NCI-H2107 treated with DMSO at 0.1 percent for 48 hours (cell line): ENCODE measurements around the gene TPCN2.
"Not testable (repeated sequence)": the region's sequence is repeated elsewhere in the genome, so short reads cannot be mapped to it uniquely, and the experiment has no call there.

Experiments used
- DNase-seq: peaks from one replicate; lab custom pipeline; 2025; ENCODE audit not compliant: unreplicated experiment; lab: John Stamatoyannopoulos, UW

The TPCN2 gene

GRCh38 chr11:69123593-69124545, 75.1 kb downstream of the TPCN2 start:
- DNase-seq = no peak

GRCh38 chr11:69125861-69126260, 77.1 kb downstream of the TPCN2 start:
- no peak for DNase-seq

GRCh38 chr11:69126286-69126685, 77.6 kb downstream of the TPCN2 start:
- no peak for DNase-seq

DNA sequence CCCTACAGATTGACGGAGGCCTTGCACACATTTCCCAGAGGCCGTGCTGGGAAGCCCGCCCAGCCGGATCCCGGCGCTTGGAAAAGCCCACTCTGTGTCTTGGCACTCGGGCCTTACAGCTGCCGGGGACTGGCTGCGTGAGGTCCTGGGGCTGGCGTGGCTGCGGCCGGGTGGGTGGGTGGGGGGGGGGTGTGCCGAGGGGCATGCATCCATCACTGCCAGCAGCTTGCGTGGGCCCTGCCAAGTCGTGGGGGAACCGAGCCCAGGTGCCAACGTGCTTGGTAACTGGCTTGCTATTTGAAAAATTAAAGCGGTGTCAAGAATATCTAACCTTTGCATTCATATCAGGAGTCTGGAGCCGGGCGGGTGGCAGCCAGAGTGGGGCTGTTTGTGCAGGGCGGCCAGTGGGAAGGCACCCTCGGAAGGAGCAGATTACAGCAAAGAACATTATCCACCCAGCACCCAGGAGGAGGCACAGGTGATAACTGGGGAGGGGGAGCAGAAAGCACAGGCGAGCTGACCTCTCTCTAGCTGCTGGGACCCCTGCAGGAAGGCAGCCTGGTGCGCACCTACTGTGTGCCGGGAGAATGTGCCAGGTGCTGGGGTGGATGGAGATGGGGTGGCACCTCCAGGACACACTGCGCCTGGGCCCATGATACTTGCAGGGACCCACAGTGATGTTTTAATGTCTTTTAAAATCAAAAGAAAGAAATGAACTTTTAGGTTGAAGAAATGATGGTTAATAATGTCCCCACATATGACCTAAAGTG, 78.5 kb downstream of the TPCN2 start:
- no peak for DNase-seq

GRCh38 chr11:69127884-69128283, 79.2 kb downstream of the TPCN2 start:
- no peak for DNase-seq

DNA sequence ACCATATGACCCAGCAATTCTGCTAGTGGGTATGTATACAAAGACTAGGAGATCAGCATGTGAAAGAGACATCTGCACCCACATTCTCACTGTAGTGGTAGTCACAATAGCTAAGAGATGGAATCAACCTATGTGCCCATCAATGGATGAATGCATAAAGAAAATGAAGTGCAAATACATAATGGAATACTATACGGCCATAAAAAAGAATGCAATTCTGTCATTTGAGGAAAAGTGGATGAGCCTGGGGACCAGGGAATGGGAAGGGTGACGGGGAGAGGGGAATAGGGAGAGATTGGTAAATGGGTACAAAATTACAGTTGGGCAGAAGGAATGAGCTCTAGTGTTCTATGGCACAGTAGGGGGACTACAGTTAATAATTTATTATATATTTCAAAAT, 80.3 kb downstream of the TPCN2 start:
- no peak for DNase-seq

DNA sequence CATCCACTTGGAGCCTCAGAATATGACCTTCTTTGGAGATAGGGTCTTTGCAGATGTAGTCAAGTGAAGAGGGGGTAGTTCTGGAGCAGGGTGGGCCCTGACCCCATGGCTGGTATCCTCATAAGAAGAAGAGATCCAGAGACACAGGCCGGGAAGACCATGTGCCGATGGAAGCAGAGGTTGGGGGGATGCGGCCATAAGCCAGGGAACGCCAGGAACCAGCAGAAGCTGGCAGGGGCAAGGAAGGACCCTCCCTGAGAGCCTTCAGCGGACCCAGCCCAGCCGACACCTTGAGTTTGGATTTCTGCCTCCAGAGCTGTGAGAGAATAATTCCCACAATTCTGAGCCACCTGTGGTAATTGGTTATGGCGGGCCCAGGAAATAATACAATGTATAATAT, 80.9 kb downstream of the TPCN2 start:
- no peak for DNase-seq

DNA sequence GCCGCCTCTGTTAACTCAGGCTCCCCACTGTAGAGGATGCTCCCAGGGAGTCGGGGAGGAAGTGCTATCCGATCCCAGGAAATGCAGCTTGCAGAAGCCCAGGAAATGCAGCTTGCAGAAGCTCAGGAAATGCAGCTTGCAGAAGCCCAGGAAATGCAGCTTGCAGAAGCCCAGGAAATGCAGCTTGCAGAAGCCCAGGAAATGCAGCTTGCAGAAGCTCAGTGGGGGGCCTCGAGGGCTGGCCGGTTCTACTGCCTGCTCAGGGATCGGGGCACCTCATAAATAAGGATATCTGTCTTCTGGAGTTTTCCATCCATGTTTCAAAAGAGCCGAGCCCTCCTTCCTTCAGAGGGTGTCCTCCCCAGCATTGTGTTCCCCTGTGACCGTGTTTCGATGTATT, 81.9 kb downstream of the TPCN2 start:
- no peak for DNase-seq

- DNase-seq = no peak
Observed at GRCh38 chr11:69131121-69131566, 82.4 kb downstream of the TPCN2 start.

- no peak for DNase-seq
Observed at GRCh38 chr11:69131644-69132300, 83.0 kb downstream of the TPCN2 start.

DNA sequence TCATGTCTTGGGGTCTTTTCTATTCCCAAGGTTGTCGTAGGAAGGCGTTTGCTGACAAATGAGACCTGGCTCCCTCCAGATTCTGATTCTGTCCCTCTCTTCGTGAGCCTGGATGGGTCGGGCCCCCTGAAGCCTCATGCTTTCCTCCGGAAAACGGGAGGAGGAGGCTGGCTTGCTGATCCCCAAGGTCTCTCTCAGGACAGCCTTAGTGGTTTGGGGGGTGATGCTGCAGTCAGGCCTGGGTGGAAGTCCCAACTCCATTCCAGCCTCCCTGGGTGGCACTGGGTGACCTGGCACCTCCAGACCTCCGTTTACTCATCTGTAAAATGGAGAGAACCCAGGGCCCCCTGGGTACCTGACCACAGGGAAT, 83.6 kb downstream of the TPCN2 start:
- DNase-seq = no peak

DNA sequence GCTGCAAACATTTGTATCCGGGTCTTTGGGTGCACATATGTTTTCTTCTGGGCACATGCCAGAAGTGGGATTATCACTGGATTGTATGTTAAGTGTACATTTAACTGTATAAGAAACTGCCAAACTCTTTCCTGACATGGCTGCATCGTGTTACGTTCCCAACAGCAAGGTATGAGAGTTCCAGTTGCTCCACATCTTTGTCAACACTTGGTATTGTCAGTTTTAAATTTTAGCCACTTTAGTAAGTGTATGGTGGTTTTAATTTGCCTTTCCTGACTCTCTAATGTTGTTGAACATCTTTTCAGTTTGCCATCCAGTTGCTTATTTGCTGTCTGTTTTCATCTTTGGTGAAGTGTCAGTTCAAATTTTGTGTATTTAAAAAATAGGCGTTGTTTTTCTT, 84.5 kb downstream of the TPCN2 start:
- DNase-seq = no peak

DNA sequence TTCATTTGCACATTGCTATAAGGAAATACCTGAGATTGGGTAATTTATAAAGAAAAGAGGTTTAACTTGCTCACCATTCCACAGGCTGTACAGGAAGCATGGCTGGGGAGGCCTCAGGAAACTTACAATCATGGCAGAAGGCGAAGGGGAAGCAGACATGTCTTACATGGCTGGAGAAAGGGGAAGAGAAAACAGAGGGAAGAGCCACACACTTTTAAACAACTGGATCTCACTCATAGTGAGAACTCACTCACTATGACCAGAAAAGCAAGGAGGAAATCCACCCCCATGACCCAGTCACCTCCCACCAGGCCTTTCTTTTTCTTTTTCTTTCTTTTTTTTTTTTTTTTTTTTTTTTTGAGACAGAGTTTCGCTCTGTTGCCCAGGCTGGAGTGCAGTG, 85.5 kb downstream of the TPCN2 start:
- DNase-seq = not testable (repeated sequence)

- no peak for DNase-seq
Observed at GRCh38 chr11:69134957-69135356, 86.2 kb downstream of the TPCN2 start.

DNA sequence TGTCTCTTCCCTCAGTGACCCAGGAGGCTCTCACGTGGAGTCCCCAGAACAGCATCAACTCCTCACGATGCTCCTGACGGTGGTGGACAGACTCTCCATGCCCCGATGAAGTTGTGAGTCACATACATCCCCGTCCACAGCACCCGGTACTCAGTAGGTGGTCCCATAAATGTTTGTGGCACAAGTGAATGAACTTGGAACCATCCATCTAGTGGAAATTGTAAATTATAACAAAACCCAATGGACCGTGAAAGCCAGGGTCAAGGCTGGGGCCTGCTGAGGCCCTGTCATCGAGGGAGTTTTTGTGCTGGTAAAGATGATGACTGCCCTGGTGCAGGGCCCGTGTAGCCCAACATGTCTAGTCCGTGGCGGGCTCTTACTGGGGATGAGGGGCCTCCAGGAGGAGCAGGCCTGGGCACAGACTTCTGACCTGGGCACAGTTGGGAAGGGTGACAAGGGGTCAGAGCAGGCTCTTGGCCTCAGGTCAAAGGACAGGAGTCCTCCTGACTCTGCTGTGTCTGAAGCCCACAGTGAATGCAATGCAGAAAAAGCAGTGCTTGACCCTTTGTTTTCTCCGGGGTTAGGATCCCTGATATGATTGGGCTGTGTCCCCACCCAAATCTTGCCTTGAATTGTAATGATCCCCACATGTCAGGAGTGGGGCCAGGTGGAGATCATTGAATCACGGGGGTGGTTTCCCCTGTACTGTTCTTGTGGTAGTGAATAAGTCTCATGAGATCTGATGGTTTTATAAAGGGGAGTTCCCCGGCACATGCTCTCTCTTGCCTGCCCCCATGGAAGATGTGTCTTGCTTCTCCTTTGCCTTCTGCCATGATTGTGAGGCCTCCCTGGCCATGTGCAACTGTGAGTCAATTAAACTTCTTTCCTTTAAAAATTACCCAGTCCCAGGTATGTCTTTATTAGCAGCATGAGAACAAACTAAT, 87.0 kb downstream of the TPCN2 start:
- DNase-seq = no peak

- no peak for DNase-seq
Observed at GRCh38 chr11:69136471-69136870, 87.7 kb downstream of the TPCN2 start.

DNA sequence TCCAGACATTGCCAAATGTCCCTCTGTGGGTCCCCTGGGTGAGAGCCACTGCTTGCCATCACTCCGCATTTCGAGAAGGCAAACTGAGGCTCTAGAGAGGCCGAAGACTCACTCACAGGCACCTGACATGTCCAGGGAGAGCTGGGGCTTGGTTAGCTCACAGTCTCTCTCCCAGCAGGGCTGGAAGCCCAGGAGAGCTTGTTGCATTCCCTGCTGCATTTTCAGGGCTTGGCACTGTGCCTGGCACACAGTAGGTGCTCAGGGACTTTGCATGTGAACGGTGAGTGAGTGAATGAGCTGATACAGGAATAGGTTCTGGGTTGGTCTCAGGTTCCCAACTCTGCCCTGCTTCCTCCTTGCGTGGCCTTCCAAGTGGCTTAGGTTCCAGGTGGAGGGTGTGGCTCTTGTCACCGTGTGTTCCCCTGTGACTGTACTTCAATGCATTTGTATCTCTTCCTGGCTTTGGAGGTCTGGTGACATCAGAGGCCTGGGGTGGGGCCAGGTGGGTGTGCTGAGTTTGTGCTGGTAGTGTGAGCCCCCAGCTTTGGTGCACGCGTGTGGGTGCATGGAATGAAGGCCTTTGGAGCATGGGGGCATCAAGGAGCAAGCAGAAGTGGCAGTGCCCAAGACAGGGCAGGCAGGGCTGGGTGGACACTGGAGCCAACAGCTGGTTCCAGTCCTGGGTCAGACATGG, 88.6 kb downstream of the TPCN2 start:
- no peak for DNase-seq

GRCh38 chr11:69138265-69138664, 89.5 kb downstream of the TPCN2 start:
- no peak for DNase-seq

- DNase-seq = not testable (repeated sequence)
Observed at GRCh38 chr11:69140161-69140560, 91.4 kb downstream of the TPCN2 start.

DNA sequence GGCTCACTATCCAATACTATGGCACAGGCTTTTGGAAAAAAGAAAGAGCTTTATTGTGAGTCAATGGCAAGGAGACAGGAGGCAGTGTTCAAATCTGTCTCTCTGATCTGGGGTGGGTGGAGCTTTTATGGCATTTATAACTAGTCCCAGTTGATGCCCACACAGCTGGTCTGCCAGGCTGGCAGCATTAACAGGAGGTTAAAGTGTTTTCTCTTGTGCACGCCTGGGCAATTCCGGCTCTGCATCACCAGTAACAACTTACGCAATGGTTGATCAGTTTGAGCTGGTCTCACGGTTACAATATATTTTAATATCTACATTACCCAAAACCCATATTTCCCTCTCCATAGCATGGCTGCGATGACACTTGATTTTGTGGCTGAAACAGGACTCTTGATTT, 91.9 kb downstream of the TPCN2 start:
- DNase-seq = no peak
